Mesothelial cell of epicardium (in vitro differentiated cells): Measurements from ENCODE around the gene PTGFR. TPM values are rescaled to one million over a fixed set of nuclear protein-coding genes. Genes with fewer than 3 reads are reported as not detected.

ENCODE experiments used
- DNase-seq, 2 experiments: peaks; one replicate each; pipeline ENCODE4 v3.0.0; 2021; ENCODE audit warnings: low spot score in 2 of 2; ENCODE audit not compliant: unreplicated experiment in 2 of 2
- H3K27ac Mint-ChIP-seq: 2 replicates; pipeline ENCODE4 v1.8.0; 2021; ENCODE audit warnings: mixed read lengths
- H3K27me3 Mint-ChIP-seq: 2 replicates; pipeline ENCODE4 v1.8.0; 2021; ENCODE audit warnings: low read depth, mixed read lengths
- H3K36me3 Mint-ChIP-seq: 2 replicates; pipeline ENCODE4 v1.8.0; 2021; ENCODE audit warnings: mixed read lengths
- H3K4me1 Mint-ChIP-seq: 2 replicates; pipeline ENCODE4 v1.8.0; 2021; ENCODE audit warnings: mixed read lengths
- H3K4me3 Mint-ChIP-seq: 2 replicates; pipeline ENCODE4 v1.8.0; 2021; ENCODE audit warnings: mild to moderate bottlenecking, moderate library complexity, mixed read lengths
- H3K9me3 Mint-ChIP-seq: 2 replicates; pipeline ENCODE4 v1.8.0; 2021; ENCODE audit warnings: mixed read lengths
- total RNA-seq: library from RNA; stranded (reverse); gene quantifications from 3 replicates; pipeline ENCODE4 v1.2.1, GENCODE V29; 2021
- TF ChIP-seq, protein P1 (sequence below): fragments of 200-600 bp; sonication (generic); IDR thresholded peaks from one replicate; pipeline ENCODE4 v1.5.0; 2021; ENCODE audit warnings: antibody characterized with exemption; ENCODE audit not compliant: unreplicated experiment

PTGFR gene
- total RNA-seq, 1 donor from 2014 or later: 0.38 TPM

DNA sequence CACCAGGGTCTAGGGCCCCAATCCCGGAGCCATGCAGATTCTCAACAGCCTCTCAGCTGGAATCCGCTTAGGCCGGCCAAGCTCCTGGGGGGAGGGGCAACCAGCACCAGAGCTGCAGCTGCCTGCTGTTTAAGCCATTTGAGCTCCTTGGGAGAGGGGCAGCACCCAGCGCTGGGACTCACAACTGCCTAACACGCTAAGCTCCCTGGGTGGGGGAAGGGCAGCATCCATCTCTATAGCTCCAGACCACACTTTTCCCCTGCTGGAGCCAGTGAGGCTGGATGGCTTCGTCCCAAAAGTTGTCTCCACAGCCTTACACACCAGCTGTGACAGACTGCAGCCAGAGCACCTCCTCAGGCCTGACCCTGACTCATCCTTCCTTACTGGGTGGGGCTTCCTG lies 6.9 kb upstream of the PTGFR start:
- no peaks in the 10 kb centered on the region for H3K36me3 Mint-ChIP-seq
- H3K27ac Mint-ChIP-seq: no peak overlapping the region
- H3K4me3 Mint-ChIP-seq: no peak overlapping the region
- peaks cover 11% of the 10 kb centered on the region for H3K9me3 Mint-ChIP-seq
- TF ChIP-seq, protein P1, sequence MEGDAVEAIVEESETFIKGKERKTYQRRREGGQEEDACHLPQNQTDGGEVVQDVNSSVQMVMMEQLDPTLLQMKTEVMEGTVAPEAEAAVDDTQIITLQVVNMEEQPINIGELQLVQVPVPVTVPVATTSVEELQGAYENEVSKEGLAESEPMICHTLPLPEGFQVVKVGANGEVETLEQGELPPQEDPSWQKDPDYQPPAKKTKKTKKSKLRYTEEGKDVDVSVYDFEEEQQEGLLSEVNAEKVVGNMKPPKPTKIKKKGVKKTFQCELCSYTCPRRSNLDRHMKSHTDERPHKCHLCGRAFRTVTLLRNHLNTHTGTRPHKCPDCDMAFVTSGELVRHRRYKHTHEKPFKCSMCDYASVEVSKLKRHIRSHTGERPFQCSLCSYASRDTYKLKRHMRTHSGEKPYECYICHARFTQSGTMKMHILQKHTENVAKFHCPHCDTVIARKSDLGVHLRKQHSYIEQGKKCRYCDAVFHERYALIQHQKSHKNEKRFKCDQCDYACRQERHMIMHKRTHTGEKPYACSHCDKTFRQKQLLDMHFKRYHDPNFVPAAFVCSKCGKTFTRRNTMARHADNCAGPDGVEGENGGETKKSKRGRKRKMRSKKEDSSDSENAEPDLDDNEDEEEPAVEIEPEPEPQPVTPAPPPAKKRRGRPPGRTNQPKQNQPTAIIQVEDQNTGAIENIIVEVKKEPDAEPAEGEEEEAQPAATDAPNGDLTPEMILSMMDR: no peak
- H3K4me1 Mint-ChIP-seq: no peaks in the 10 kb centered on the region
- no peak for DNase-seq
- peaks cover 48% of the 10 kb centered on the region for H3K27me3 Mint-ChIP-seq

DNA sequence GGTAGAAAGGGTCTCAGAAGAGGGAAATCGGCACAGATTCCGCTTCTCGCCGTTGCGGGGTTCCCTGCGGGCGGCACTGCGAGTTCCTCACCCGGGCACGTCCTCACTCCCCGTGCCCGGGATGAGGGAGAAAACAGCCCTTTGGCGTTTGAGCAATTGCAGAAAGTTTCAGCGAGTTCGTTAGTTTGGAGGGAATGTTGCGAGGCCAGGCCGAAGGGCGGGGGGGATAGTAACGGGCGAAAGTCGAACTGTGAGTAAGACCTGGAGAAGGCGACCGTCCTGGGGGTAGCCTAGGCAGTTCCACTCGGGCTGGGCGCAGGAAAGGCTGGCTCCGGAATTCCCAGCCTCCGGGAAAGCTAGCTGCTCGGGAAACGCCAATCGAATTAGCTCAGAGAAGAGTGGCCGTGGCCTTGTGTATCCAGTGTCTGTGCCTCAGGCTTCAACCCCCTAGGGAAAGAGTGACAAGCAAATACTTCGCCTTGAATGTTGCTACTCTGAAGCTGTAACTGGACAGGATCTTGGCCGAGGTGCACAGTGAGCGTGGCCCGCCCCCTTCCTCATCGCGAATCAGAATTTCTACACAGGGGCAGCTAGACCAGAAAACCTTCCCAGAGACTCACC lies 787 bp downstream of the PTGFR start:
- H3K4me1 Mint-ChIP-seq: peaks cover 8% of the 10 kb centered on the region
- peak overlapping the region; percentile 63 for H3K4me3 Mint-ChIP-seq
- TF ChIP-seq, protein P1: no peak
- DNase-seq: peak in 1 of 2 experiments; percentile 42
- H3K36me3 Mint-ChIP-seq: no peaks in the 10 kb centered on the region
- peaks cover 3% of the 10 kb centered on the region for H3K9me3 Mint-ChIP-seq
- no peak overlapping the region for H3K27ac Mint-ChIP-seq
- peaks cover 93% of the 10 kb centered on the region for H3K27me3 Mint-ChIP-seq

DNA sequence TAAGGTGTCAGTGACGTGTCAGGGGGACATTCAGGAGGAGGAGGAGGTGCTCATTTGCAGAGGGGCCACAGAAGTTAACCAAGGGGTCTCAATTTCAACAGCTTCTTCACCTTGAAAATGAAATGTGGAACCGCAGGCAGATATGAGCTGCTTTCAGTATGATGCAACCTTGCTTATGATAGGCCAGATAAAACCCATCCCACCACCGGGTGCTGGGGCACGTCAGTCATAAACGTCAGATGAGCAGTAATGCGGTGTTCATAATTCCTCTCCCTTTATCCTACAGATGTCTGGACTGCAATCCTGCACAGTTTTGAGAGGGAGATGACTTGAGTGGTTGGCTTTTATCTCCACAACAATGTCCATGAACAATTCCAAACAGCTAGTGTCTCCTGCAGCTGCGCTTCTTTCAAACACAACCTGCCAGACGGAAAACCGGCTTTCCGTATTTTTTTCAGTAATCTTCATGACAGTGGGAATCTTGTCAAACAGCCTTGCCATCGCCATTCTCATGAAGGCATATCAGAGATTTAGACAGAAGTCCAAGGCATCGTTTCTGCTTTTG lies 1.7 kb downstream of the PTGFR start:
- H3K27ac Mint-ChIP-seq: no peak overlapping the region
- peaks cover 86% of the 10 kb centered on the region for H3K27me3 Mint-ChIP-seq
- H3K4me1 Mint-ChIP-seq: peaks cover 8% of the 10 kb centered on the region
- DNase-seq: no peak
- TF ChIP-seq, protein P1: no peak
- no peak overlapping the region for H3K4me3 Mint-ChIP-seq
- H3K36me3 Mint-ChIP-seq: no peaks in the 10 kb centered on the region
- H3K9me3 Mint-ChIP-seq: no peaks in the 10 kb centered on the region

DNA sequence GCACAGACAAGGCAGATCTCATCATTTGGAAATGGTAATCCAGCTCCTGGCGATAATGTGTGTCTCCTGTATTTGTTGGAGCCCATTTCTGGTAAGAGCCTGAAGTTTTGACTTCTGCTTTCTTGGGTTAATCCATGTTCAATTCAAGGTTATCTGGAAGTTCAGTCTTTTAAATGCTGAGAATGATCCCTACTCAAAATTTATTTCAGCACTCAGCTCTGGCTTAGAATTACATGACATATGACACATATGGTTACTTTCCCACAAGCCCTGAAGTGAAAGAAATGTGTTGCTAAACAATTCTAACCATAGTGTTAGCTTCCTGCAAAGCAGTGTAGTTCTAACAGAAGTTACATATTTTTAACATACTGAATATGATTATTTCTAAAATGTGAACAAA lies 2.7 kb downstream of the PTGFR start:
- DNase-seq: no peak

DNA sequence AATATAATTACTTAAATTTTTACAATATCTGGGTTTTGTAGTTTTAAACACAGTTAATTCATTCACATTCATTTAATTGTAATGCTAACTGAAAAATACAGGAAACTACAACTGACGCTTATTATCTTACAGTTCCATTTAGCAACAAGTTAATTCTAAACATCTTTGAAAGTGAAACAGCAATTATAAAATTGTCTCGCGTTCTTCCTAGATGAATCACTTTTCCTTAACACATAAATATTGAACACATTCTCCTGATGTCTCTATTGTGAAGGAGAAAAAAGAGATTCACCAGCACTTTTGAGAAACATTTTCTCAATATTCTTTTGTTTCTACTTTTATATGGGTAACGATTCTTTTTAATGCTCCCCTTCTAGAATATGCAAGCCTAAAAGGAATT lies 6.4 kb downstream of the PTGFR start:
- H3K4me1 Mint-ChIP-seq: no peaks in the 10 kb centered on the region
- no peaks in the 10 kb centered on the region for H3K36me3 Mint-ChIP-seq
- H3K27me3 Mint-ChIP-seq: peaks cover 63% of the 10 kb centered on the region

More for the DNA sequence above, 2.7 kb downstream of the PTGFR start:
- no peak overlapping the region for H3K27ac Mint-ChIP-seq
- H3K36me3 Mint-ChIP-seq: no peaks in the 10 kb centered on the region
- peaks cover 76% of the 10 kb centered on the region for H3K27me3 Mint-ChIP-seq
- no peaks in the 10 kb centered on the region for H3K9me3 Mint-ChIP-seq
- peaks cover 8% of the 10 kb centered on the region for H3K4me1 Mint-ChIP-seq
- TF ChIP-seq, protein P1: no peak
- H3K4me3 Mint-ChIP-seq: no peak overlapping the region

More for the DNA sequence above, 6.4 kb downstream of the PTGFR start:
- no peak for DNase-seq
- TF ChIP-seq, protein P1: no peak
- H3K27ac Mint-ChIP-seq: no peak overlapping the region
- no peak overlapping the region for H3K4me3 Mint-ChIP-seq
- H3K9me3 Mint-ChIP-seq: no peaks in the 10 kb centered on the region
